Adrenal gland (tissue), 12 donors: ENCODE data around the gene CYP20A1. TPM values are rescaled to one million over a fixed set of nuclear protein-coding genes. Genes with fewer than 3 reads are reported as not detected.
A peak's percentile ranks its signal among the peaks of the same experiment; 100 is the strongest.

Source experiments
- DNase-seq, 7 donors: peaks; one replicate each; pipeline ENCODE4 v3.0.0-alpha.2; 2019 to 2020
- H3K27ac ChIP-seq, 5 donors: fragments of 200-600 bp; sonication (generic) in 4 of 5; 1 replicate in 3 of 5; 2 replicates in 2 of 5; pipeline versions ENCODE4 v1.5.1 to v1.8.0; 2016 to 2020; ENCODE audit warnings: mild to moderate bottlenecking in 1 of 5
- H3K27me3 ChIP-seq: fragments of 200-600 bp; 2 replicates; pipeline ENCODE4 v1.8.0; 2021
- H3K36me3 ChIP-seq, 2 donors: fragments of 200-600 bp; replicated peaks in 1 of 2; 1 replicate in 1 of 2; 2 replicates in 1 of 2; pipeline versions ENCODE4 v1.5.1 to v1.8.0; 2018 to 2022
- H3K4me1 ChIP-seq, 2 donors: fragments of 200-600 bp; replicated peaks in 1 of 2; 1 replicate in 1 of 2; 2 replicates in 1 of 2; pipeline versions ENCODE4 v1.5.1 to v1.8.0; 2018 to 2021
- H3K4me3 ChIP-seq, 4 donors: fragments of 200-600 bp; sonication (generic) in 3 of 4; one replicate each; pipeline ENCODE4 v1.5.1; 2016 to 2018
- H3K9me3 ChIP-seq, 3 donors: fragments of 200-600 bp; sonication (generic) in 1 of 3; replicated peaks in 1 of 3; 1 replicate in 2 of 3; 2 replicates in 1 of 3; pipeline versions ENCODE4 v1.5.1 to v1.8.0; 2016 to 2021
- POLR2A ChIP-seq, 2 donors: fragments of 450-650 bp; IDR thresholded peaks; one replicate each; pipeline ENCODE4 v1.6.1; 2017; ENCODE audit warnings: antibody characterized with exemption in 2 of 2, mild to moderate bottlenecking in 2 of 2, moderate library complexity in 1 of 2
- WGBS, 4 donors: extraction: QIAGEN DNeasy Blood & Tissue Kit in 2 of 4; methylation state at CpG; one replicate each; pipeline versions ENCODE4 v1.1.5 to v1.1.7; 2013 to 2017; 5-methylcytosine and 5-hydroxymethylcytosine counted together
- intact Hi-C, 2 donors: fragments of 100-400 bp; cut with DNase I; formaldehyde crosslinking; loops; one replicate each; pipeline versions ENCODE4 v1.14.1 to v1.15.0; 2022 to 2023
- polyA plus RNA-seq, 3 donors: library from polyadenylated mRNA; stranded (reverse); fragments of 200-250 nt in 2 of 3; fragments of 350-450 nt in 1 of 3; fragmentation: Illumina TruSeq in 1 of 3; extraction: RNeasy Lipid Tissue Mini Kit (QIAGEN cat#74804) in 1 of 3; gene quantifications; one replicate each; pipeline ENCODE4 v1.2.3, GENCODE V29; 2013 to 2014
- total RNA-seq, 9 donors: library from RNA; depleted of rRNA in 4 of 9; stranded (reverse); fragments of >200 nt in 4 of 9; fragments of 120-200 nt in 1 of 9; fragmentation: NEBNext Ultra II Directional in 1 of 9; extraction: Animal tissue kit (Norgen Biotek cat#: 25700) in 1 of 9; gene quantifications; one replicate each; pipeline versions ENCODE4 v1.1.0 to v1.2.4, GENCODE V29; 2013 to 2023
- TF ChIP-seq, protein P1 (sequence below), 6 experiments: fragments of 450-650 bp in 4 of 6; fragments of 200-600 bp in 2 of 6; sonication (generic) in 1 of 6; IDR thresholded peaks; 1 replicate in 5 of 6; 2 replicates in 1 of 6; pipeline versions ENCODE4 v1.5.1 to v1.8.0; 2016 to 2021; ENCODE audit warnings: antibody characterized with exemption in 6 of 6, mild to moderate bottlenecking in 2 of 6, moderate library complexity in 1 of 6
- donor health status: healthy with polysubstance abuse.
- donor health status: Bipolar disorder and iron deficiency.
- donor health status: DM: yes; HTN: yes; CAD: no.
- donor health status: DM: no; HTN: no; CAD: no.
- donor health status: DM: no; HTN: no; CAD: no.
- donor health status: DM: yes; HTN: yes; CAD: no.

CYP20A1 gene
- total and polyA plus RNA-seq, 12 donors, result 10.9 to 70.9 (median 36.9) TPM

DNA sequence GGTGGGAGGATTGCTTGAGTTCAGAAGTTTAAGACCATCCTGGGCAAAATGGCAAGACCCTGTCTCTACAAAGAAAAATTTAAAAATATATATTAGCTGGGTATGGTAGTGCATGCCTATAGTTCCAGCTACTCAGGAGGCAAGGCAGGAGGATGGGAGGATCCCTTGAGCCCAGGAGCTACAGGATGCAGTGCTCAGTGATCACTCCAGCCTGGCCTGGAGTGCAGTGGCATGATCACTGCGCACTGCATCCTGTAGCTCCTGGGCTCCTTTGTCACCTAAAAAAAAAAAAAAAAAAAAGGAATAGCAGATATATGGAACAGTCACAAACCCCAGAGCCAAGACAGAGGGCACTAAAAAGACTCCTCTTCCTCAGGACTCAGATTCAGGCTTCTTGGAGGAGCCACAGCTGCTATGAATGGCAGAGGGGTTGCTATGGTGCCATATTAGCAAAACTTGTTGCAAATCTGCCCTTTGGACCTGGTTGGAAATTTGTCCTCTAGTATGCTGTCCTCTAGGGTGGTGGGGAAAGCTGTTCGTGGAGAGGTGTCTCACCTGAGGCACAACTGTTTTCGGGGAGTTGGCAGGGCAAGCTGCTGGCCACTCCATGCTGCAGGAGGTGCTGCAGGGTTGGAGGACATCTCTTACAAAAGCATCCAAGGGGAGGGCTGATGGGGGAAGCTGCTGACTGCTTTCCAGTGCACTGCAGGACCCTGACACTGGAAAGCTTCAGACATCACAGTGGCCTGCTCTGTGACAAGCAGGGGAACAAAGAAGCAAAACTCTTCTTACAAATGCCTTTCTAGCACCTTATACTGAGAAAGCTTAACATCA lies 22.7 kb downstream of the CYP20A1 start:
- TF ChIP-seq, protein P1, sequence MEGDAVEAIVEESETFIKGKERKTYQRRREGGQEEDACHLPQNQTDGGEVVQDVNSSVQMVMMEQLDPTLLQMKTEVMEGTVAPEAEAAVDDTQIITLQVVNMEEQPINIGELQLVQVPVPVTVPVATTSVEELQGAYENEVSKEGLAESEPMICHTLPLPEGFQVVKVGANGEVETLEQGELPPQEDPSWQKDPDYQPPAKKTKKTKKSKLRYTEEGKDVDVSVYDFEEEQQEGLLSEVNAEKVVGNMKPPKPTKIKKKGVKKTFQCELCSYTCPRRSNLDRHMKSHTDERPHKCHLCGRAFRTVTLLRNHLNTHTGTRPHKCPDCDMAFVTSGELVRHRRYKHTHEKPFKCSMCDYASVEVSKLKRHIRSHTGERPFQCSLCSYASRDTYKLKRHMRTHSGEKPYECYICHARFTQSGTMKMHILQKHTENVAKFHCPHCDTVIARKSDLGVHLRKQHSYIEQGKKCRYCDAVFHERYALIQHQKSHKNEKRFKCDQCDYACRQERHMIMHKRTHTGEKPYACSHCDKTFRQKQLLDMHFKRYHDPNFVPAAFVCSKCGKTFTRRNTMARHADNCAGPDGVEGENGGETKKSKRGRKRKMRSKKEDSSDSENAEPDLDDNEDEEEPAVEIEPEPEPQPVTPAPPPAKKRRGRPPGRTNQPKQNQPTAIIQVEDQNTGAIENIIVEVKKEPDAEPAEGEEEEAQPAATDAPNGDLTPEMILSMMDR (IDR thresholded peaks at IDR 0.05), result no peak
- no peak for TF ChIP-seq POLR2A (IDR thresholded peaks at IDR 0.05)
- 81 to 94% (median 89%) methylated on average over 3 of the region's 3 CpGs for WGBS, 4 donors
- Histone ChIP-seq H3K27me3 (no peaks in the 10 kb centered on the region), H3K36me3 (peaks cover 0 to 29% of the 10 kb centered on the region in 2 donors), H3K4me3 (no peak overlapping the region), H3K9me3 (no peaks in the 10 kb centered on the region), H3K27ac (no peak overlapping the region), H3K4me1 (peaks cover 0 to 20% of the 10 kb centered on the region in 2 donors)
- intact Hi-C loops, result loop anchor here in 1 of 2 donors (2.0 kb wide), 1 partner anchor 17 kb away; no protein-coding TSS in a partner anchor
- no peak for DNase-seq

DNA sequence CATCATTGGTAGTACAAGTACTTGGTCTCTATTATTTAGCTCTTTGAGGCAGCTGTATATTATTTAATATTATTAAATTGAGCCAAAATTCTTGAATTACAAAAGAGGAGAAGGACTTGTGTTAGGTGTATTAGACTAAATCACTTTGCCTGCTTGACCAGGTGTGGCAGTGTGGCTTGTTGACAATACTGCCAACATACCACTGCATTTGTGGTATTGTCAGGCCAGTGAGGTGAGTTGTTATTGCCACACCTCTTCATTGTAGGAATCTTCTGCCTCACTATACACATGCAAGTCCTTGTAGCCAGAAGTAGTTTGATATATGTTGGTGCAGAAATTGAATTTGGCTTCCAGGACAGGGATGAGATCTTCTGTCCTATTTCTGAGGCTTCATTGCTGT lies 40.5 kb downstream of the CYP20A1 start:
- H3K36me3 ChIP-seq, result peaks cover 0 to 50% of the 10 kb centered on the region in 2 donors
- no peak for TF ChIP-seq POLR2A (IDR thresholded peaks at IDR 0.05)
- TF ChIP-seq, protein P1 (IDR thresholded peaks at IDR 0.05), result no peak
- peaks cover 8 to 11% of the 10 kb centered on the region in 2 donors for H3K4me1 ChIP-seq
- no peaks in the 10 kb centered on the region for H3K27me3 ChIP-seq
- H3K27ac ChIP-seq, result no peak overlapping the region
- intact Hi-C loops, result loop anchor here in 1 of 2 donors (2.0 kb wide), 1 partner anchor 18 kb away; no protein-coding TSS in a partner anchor
- DNase-seq, result no peak
- no peaks in the 10 kb centered on the region for H3K9me3 ChIP-seq
- H3K4me3 ChIP-seq, result no peak overlapping the region

- H3K9me3 ChIP-seq, result no peaks in the 10 kb centered on the region
- TF ChIP-seq, protein P1 (IDR thresholded peaks at IDR 0.05), result no peak
- no peak for TF ChIP-seq POLR2A (IDR thresholded peaks at IDR 0.05)
- DNase-seq, result peak in 1 of 7 donors; percentile 17
- peak overlapping the region in 2 of 5 donors; percentile 15 to 37 for H3K27ac ChIP-seq
- no peak overlapping the region for H3K4me3 ChIP-seq
- WGBS, 4 donors, result 66 to 84% (median 77%) methylated on average over 5 to 6 of the region's 6 CpGs
- H3K4me1 ChIP-seq, result peaks cover 8 to 11% of the 10 kb centered on the region in 2 donors
- no peaks in the 10 kb centered on the region for H3K27me3 ChIP-seq
- H3K36me3 ChIP-seq, result peaks cover 0 to 45% of the 10 kb centered on the region in 2 donors
- intact Hi-C loops, result no loop called here
Observed at GRCh38 chr2:203280428-203281064, 41.7 kb downstream of the CYP20A1 start.

- TF ChIP-seq POLR2A (IDR thresholded peaks at IDR 0.05), result no peak
- TF ChIP-seq, protein P1 (IDR thresholded peaks at IDR 0.05), result no peak
Observed at GRCh38 chr2:203282101-203282500, 43.3 kb downstream of the CYP20A1 start.

More at GRCh38 chr2:203282101-203282500, 43.3 kb downstream of the CYP20A1 start:
- H3K4me1 ChIP-seq, result peaks cover 8 to 11% of the 10 kb centered on the region in 2 donors
- no peak overlapping the region for H3K27ac ChIP-seq
- 84 to 94% (median 90%) methylated on average over 7 of the region's 7 CpGs for WGBS, 4 donors
- DNase-seq, result peak in 1 of 7 donors; percentile 15
- intact Hi-C loops, result no loop called here
- H3K4me3 ChIP-seq, result no peak overlapping the region
- H3K27me3 ChIP-seq, result no peaks in the 10 kb centered on the region
- H3K9me3 ChIP-seq, result no peaks in the 10 kb centered on the region
- peaks cover 0 to 51% of the 10 kb centered on the region in 2 donors for H3K36me3 ChIP-seq
